ENCODE data around the gene CTIF.

CTIF gene

GRCh38 chr18:48682768-48683167 is 143.9 kb downstream of the CTIF start:
- DNase-seq (ENCODE audit: low read depth), result no peak

DNA sequence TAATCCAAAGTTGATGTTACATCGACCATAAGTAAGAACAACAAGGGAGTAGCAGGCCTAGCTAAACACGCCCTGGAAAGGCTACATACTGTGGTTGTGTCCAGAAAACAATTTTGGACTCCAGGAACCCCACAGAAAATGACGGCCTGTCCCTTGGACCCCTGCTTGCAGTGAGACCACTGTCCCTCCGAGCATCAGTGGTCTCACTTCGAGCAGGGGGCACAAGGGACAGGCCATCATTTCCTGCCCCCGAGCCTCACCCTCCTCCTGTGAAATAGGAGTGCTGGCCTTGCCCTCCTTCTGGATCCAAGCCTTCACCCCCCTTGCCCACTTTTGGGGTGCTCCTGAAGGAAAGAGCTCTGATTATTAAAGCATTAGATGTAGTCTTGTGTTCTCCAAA is 144.4 kb downstream of the CTIF start:
- DNase-seq (ENCODE audit: low read depth), result no peak

GRCh38 chr18:48683661-48684060 is 144.8 kb downstream of the CTIF start:
- DNase-seq (ENCODE audit: low read depth), result no peak

DNA sequence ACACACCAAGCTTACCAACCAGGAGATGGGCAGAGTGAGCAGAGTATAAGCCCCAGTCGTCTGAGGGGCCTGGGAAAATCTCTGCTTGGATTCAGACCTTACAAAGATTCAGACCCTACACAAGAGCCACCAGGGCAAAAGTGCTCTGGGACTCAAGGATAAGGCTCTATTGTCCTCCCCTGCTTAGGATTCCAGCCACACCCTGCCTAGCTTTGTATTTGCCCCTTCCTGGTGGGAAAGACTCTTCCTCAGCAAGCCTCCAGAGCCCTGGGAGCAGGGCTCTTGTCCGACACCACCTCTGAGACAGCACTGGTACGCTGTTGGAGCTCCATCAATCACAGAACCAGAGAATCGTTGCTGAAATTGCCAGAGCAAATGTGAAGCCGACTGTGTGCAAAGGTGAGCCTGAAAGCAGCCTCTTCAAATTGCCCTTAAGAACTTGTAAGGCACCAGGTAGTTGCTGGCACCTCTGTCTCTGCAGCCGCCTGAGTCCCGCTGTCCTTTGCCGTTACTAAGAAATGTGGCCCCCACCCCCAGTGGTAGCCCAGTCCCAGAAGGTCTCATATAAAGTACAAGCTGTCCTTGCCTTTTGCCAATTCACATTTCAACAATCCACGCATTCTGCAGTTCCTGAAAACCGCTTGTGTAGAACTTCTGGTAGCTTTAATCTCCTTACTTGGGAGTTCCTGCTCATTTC is 148.7 kb downstream of the CTIF start:
- DNase-seq (ENCODE audit: low read depth), result no peak

- no peak for DNase-seq (ENCODE audit: low read depth)
Observed at GRCh38 chr18:48688961-48689360, 150.1 kb downstream of the CTIF start.

GRCh38 chr18:48689548-48689947 is 150.7 kb downstream of the CTIF start:
- DNase-seq (ENCODE audit: low read depth), result no peak

- no peak for DNase-seq (ENCODE audit: low read depth)
Observed at GRCh38 chr18:48690494-48690893, 151.7 kb downstream of the CTIF start.

GRCh38 chr18:48693006-48693405 is 154.2 kb downstream of the CTIF start:
- DNase-seq (ENCODE audit: low read depth), result no peak

GRCh38 chr18:48693625-48694262 is 154.9 kb downstream of the CTIF start:
- DNase-seq (ENCODE audit: low read depth), result no peak

DNA sequence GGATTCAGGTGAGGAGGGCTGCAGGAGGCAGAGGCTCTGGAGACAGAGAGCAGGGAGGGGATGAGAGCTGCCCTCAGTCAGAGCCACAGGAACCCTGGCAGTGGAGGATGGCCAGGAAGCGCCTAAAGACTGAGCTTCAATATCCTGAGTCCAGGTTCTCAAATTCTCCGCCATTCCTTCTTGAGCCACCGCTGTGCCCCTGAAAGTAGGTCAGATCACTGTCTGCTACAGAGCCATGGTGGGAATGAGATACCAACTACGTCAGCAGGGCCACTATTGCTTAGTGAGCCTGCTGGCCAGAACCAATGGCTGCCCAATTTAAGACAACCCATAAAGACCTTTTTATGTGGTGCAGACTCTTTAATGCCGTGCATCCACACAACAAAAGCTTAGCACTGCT is 155.5 kb downstream of the CTIF start:
- no peak for DNase-seq (ENCODE audit: low read depth)

- DNase-seq (ENCODE audit: low read depth), result no peak
Observed at GRCh38 chr18:48695671-48696070, 156.8 kb downstream of the CTIF start.

DNA sequence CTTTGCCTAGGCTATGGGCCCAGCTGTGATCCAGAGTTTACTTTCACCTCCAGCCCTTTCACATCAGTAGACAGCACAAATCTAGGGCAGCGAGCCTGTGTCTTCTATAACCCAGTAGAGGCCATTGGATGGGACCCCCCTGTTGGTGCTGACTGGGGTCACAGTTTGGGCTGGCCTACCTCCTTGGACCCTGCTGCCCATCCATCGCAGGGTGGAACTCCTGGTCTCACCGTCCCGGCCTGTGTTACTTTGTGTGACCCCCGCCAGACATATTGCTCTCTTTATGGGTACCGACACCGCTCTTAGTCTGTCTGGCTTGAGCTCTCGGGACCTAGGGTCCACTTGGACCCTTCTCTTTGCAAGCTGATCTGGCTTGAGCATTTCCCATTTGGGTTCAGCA is 157.4 kb downstream of the CTIF start:
- no peak for DNase-seq (ENCODE audit: low read depth)

GRCh38 chr18:48697441-48697840 is 158.6 kb downstream of the CTIF start:
- DNase-seq (ENCODE audit: low read depth), result no peak

DNA sequence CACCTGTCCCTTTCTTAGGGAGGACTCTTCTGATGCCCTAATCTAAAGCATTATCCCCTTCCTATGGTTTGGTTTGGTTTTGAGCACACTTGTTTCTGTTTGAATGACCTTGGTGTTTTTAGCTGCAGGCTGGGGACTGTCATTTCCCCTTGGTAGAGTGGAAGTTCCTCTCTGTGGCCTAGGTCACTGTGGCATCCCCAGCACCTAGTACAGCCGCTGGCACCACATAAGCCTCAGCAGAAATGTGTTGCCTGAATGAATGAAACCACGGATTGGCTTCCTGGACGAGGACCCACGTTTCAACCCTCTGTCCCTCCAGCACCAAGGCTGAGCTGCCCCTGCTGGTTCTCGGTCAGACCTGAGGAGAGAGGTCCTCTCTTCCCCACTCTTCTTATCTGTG is 159.9 kb downstream of the CTIF start:
- no peak for DNase-seq (ENCODE audit: low read depth)

GRCh38 chr18:48699761-48700160 is 160.9 kb downstream of the CTIF start:
- no peak for DNase-seq (ENCODE audit: low read depth)

DNA sequence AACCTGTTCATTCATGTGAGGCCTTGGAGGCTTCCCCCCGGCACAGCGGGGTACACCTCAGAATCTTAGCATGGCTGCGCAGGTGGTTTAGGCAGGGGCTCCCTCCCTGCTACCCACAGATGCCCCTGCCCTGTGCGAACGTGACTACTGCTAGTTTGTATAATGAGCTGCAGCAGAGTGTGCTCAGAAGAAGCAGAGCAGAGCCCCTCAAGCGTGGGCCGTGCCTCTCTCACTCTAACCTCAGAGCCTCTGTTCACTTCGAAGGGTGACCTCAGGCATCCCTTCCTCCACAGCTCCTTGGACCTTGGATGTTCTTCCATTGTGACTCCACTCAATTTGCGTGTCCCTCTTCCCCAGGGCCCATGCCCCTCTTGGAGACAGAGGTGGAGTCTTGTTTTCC is 161.6 kb downstream of the CTIF start:
- no peak for DNase-seq (ENCODE audit: low read depth)

- no peak for DNase-seq (ENCODE audit: low read depth)
Observed at GRCh38 chr18:48702346-48703027, 163.7 kb downstream of the CTIF start.

- DNase-seq (ENCODE audit: low read depth), result no peak
Observed at GRCh38 chr18:48703028-48703386, 164.2 kb downstream of the CTIF start.

GRCh38 chr18:48703418-48703817 is 164.6 kb downstream of the CTIF start:
- no peak for DNase-seq (ENCODE audit: low read depth)

- DNase-seq (ENCODE audit: low read depth), result no peak
Observed at GRCh38 chr18:48705043-48705442, 166.2 kb downstream of the CTIF start.

DNA sequence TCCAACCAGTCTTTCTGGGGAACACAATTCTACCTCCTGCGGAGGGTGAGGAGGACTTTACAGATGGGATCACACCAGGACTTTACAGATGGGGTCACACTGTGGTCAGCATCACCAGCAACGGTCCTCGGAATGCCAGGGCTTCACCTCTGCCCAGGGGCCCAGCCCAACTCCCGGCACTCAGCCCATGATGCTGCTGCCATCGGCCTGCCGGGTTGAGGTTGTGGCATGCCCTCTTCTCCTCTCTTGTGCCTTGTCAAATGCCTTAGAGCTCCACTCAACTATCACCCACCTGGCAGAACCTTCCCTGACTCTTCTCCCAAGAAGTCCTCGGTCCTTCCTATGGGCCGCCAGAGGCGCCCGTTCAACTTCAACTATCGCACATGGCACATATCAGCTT is 166.7 kb downstream of the CTIF start:
- DNase-seq (ENCODE audit: low read depth), result no peak

DNA sequence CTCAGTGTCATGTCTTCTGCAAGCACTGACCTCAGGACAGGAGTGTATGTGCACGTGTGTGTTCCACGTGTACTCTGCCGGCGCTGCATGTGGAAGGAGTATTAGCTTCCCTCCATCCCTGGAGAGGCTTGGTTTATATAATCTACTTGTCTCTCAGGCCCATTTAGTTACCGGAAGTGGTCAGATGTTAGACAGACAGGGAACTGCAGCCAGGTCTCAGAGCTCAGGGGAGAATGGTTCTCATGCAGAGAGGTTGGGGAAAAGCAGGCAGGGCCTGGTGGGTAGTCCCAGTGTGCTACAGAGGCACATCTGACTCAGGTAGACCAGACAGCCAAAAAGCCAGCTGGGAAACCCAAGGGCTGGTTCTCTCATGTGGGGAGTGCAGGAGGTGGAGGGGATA is 167.9 kb downstream of the CTIF start:
- no peak for DNase-seq (ENCODE audit: low read depth)

- DNase-seq (ENCODE audit: low read depth), result no peak
Observed at GRCh38 chr18:48707636-48708296, 168.9 kb downstream of the CTIF start.

Measured in HS-5 (cell line).